Neural progenitor cell (in vitro differentiated cells): Measurements from ENCODE around the gene TRAF3. TPM values are rescaled to one million over a fixed set of nuclear protein-coding genes. Genes with fewer than 3 reads are reported as not detected.

Experiments
- DNase-seq: peaks from one replicate; pipeline ENCODE4 v3.0.0-alpha.2; 2016; ENCODE audit warnings: low spot score
- H2AFZ ChIP-seq: fragments of 200-600 bp; sonication (generic); replicated peaks from 2 replicates; pipeline ENCODE4 v1.6.1; 2016; ENCODE audit warnings: antibody characterized with exemption
- H3F3A ChIP-seq: fragments of 200-600 bp; sonication (generic); 2 replicates; pipeline ENCODE4 v1.6.1; 2016; ENCODE audit warnings: antibody characterized with exemption, low read depth
- H3K27ac ChIP-seq: fragments of 200-600 bp; sonication (generic); 2 replicates; pipeline ENCODE4 v1.5.1; 2016; ENCODE audit warnings: mild to moderate bottlenecking
- H3K27me3 ChIP-seq: fragments of 200-600 bp; sonication (generic); 2 replicates; pipeline ENCODE4 v1.6.1; 2016; ENCODE audit warnings: mild to moderate bottlenecking, moderate library complexity
- H3K36me3 ChIP-seq: fragments of 200-600 bp; sonication (generic); 2 replicates; pipeline ENCODE4 v1.5.1; 2016
- H3K4me1 ChIP-seq: fragments of 200-600 bp; sonication (generic); 2 replicates; pipeline ENCODE4 v1.6.1; 2016; ENCODE audit warnings: mixed run types
- H3K4me2 ChIP-seq: fragments of 200-600 bp; sonication (generic); 2 replicates; pipeline ENCODE4 v1.6.1; 2016
- H3K4me3 ChIP-seq: fragments of 200-600 bp; sonication (generic); 2 replicates; pipeline ENCODE4 v1.5.1; 2016
- H3K79me2 ChIP-seq: fragments of 200-600 bp; sonication (generic); 2 replicates; pipeline ENCODE4 v1.6.1; 2016; ENCODE audit warnings: low read depth
- H3K9ac ChIP-seq: fragments of 200-600 bp; sonication (generic); 2 replicates; pipeline ENCODE4 v1.6.1; 2016
- H3K9me3 ChIP-seq: fragments of 200-600 bp; sonication (generic); 2 replicates; pipeline ENCODE4 v1.5.1; 2016; ENCODE audit warnings: low read depth
- H4K20me1 ChIP-seq: fragments of 200-600 bp; sonication (generic); 2 replicates; pipeline ENCODE4 v1.6.1; 2016; ENCODE audit warnings: low read depth
- H3K27ac Mint-ChIP-seq: 3 replicates; pipeline ENCODE4 v1.8.0; 2021; ENCODE audit warnings: mixed read lengths
- H3K27me3 Mint-ChIP-seq: 2 replicates; pipeline ENCODE4 v1.8.0; 2022; ENCODE audit warnings: low read depth, mild to moderate bottlenecking, inconsistent platforms, moderate library complexity, mixed read lengths; ENCODE audit not compliant: insufficient read depth
- H3K36me3 Mint-ChIP-seq: 3 replicates; pipeline ENCODE4 v1.8.0; 2021; ENCODE audit warnings: mixed read lengths
- H3K4me1 Mint-ChIP-seq: 3 replicates; pipeline ENCODE4 v1.8.0; 2021; ENCODE audit warnings: mixed read lengths
- H3K4me3 Mint-ChIP-seq: 3 replicates; pipeline ENCODE4 v1.8.0; 2021; ENCODE audit warnings: mild to moderate bottlenecking, moderate library complexity, mixed read lengths
- H3K9me3 Mint-ChIP-seq: 3 replicates; pipeline ENCODE4 v1.8.0; 2020; ENCODE audit warnings: mixed read lengths
- CTCF ChIP-seq: fragments of 200-600 bp; sonication (generic); IDR thresholded peaks from 2 replicates; pipeline ENCODE4 v1.5.1; 2017; ENCODE audit warnings: antibody characterized with exemption, mild to moderate bottlenecking
- EZH2 ChIP-seq: fragments of 200-600 bp; sonication (generic); IDR thresholded peaks from 2 replicates; pipeline ENCODE4 v1.6.1; 2017; ENCODE audit warnings: antibody characterized with exemption, mild to moderate bottlenecking, moderate library complexity
- EZH2phosphoT487 ChIP-seq: fragments of 200-600 bp; sonication (generic); IDR thresholded peaks from 2 replicates; pipeline ENCODE4 v1.6.1; 2017; ENCODE audit warnings: antibody characterized with exemption
- total RNA-seq: library from RNA; depleted of rRNA; stranded (reverse); fragments of >200 nt; gene quantifications from 2 replicates; pipeline ENCODE4 v1.2.3, GENCODE V29; 2015; ENCODE audit warnings: low replicate concordance

The TRAF3 gene
- total RNA-seq, 1 donor from 2014 or later, result 18.1 TPM

DNA sequence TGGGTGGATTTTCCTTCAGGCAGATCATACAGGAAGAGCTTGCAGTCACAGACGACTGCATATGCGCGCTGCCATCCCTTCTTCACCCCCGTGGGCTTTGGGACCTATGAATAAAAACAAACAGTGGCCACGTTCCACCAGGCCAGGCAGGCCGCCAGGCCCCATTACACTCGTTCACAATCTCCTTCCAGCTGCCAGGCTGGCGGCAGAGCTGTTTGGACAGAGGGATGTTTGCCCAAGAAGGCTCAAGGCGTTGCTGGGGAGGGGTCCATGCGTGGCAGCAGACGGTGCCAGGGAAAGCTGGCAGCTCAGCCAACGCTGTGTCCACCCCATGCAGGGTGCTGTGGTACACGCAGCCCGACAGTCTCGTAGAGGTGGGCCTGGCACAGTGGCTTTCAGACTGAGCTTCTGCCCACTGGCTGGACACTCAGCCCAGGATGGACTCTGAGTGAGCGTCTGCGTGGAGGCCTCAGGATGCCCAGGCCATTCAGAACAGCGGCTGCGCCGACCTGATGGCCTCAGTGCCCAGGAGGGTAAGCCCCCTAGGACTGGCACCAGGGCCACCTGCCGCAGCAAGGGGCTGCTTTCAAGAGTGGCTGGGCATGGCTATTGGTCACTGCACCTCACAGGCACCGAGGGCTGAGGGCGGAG lies 172.7 kb downstream of the TRAF3 start:
- TF ChIP-seq EZH2, result no peak
- Histone ChIP-seq H3K9ac (no peak overlapping the region), H3K27ac (no peak overlapping the region), H2AFZ (no peak overlapping the region), H3K9me3 (no peaks in the 10 kb centered on the region), H4K20me1 (no peaks in the 10 kb centered on the region), H3K4me3 (no peak overlapping the region), H3K79me2 (no peaks in the 10 kb centered on the region), H3K4me2 (no peak overlapping the region), H3K4me1 (no peaks in the 10 kb centered on the region), H3F3A (no peaks in the 10 kb centered on the region), H3K27me3 (no peaks in the 10 kb centered on the region), H3K36me3 (no peaks in the 10 kb centered on the region)
- Mint-ChIP-seq H3K27me3 (no peaks in the 10 kb centered on the region), H3K27ac (no peak overlapping the region), H3K9me3 (no peaks in the 10 kb centered on the region), H3K4me1 (peaks cover 3% of the 10 kb centered on the region), H3K36me3 (peaks cover 36% of the 10 kb centered on the region), H3K4me3 (no peak overlapping the region)
- DNase-seq, result no peak

GRCh38 chr14:102951034-102951433 lies 173.8 kb downstream of the TRAF3 start:
- no peaks in the 10 kb centered on the region for H3K36me3 ChIP-seq

GRCh38 chr14:102951799-102952198 lies 174.6 kb downstream of the TRAF3 start:
- H2AFZ ChIP-seq, result no peak overlapping the region
- Mint-ChIP-seq H3K4me1 (peaks cover 6% of the 10 kb centered on the region), H3K36me3 (peaks cover 31% of the 10 kb centered on the region), H3K27me3 (peaks cover 2% of the 10 kb centered on the region), H3K4me3 (no peak overlapping the region), H3K27ac (no peak overlapping the region), H3K9me3 (no peaks in the 10 kb centered on the region)
- no peak for DNase-seq
- no peak overlapping the region for H3K4me3 ChIP-seq
- TF ChIP-seq EZH2 (no peak), EZH2phosphoT487 (no peak), CTCF (no peak)
- H3K79me2 ChIP-seq, result no peaks in the 10 kb centered on the region
- peaks cover 17% of the 10 kb centered on the region for H4K20me1 ChIP-seq
- H3K4me1 ChIP-seq, result peaks cover 9% of the 10 kb centered on the region
- no peak overlapping the region for H3K27ac ChIP-seq
- no peak overlapping the region for H3K4me2 ChIP-seq
- no peaks in the 10 kb centered on the region for H3K9me3 ChIP-seq
- no peaks in the 10 kb centered on the region for H3K36me3 ChIP-seq
- H3K9ac ChIP-seq, result no peak overlapping the region
- H3K27me3 ChIP-seq, result no peaks in the 10 kb centered on the region
- H3F3A ChIP-seq, result peaks cover 9% of the 10 kb centered on the region

More at GRCh38 chr14:102951034-102951433, 173.8 kb downstream of the TRAF3 start:
- Mint-ChIP-seq H3K27me3 (peaks cover under 1% of the 10 kb centered on the region), H3K27ac (no peak overlapping the region), H3K9me3 (no peaks in the 10 kb centered on the region), H3K4me3 (no peak overlapping the region), H3K36me3 (peaks cover 31% of the 10 kb centered on the region), H3K4me1 (peaks cover 6% of the 10 kb centered on the region)
- Histone ChIP-seq H3K4me3 (no peak overlapping the region), H3K27me3 (no peaks in the 10 kb centered on the region), H2AFZ (no peak overlapping the region), H3K9ac (no peak overlapping the region), H3K4me1 (peaks cover 3% of the 10 kb centered on the region), H4K20me1 (peaks cover 11% of the 10 kb centered on the region), H3K79me2 (no peaks in the 10 kb centered on the region), H3K27ac (no peak overlapping the region), H3F3A (peaks cover 1% of the 10 kb centered on the region), H3K9me3 (no peaks in the 10 kb centered on the region), H3K4me2 (no peak overlapping the region)
- TF ChIP-seq CTCF (no peak), EZH2phosphoT487 (no peak), EZH2 (no peak)
- no peak for DNase-seq

GRCh38 chr14:102952276-102952675 lies 175.0 kb downstream of the TRAF3 start:
- H3K4me1 Mint-ChIP-seq, result peaks cover 6% of the 10 kb centered on the region
- H3K4me3 Mint-ChIP-seq, result no peak overlapping the region
- H3F3A ChIP-seq, result peaks cover 9% of the 10 kb centered on the region
- no peaks in the 10 kb centered on the region for H3K9me3 ChIP-seq
- peaks cover 9% of the 10 kb centered on the region for H3K4me1 ChIP-seq
- no peak overlapping the region for H2AFZ ChIP-seq
- peaks cover 30% of the 10 kb centered on the region for H3K36me3 Mint-ChIP-seq
- no peak overlapping the region for H3K27ac ChIP-seq
- H3K27me3 Mint-ChIP-seq, result peaks cover 2% of the 10 kb centered on the region
- H3K9me3 Mint-ChIP-seq, result no peaks in the 10 kb centered on the region
- no peaks in the 10 kb centered on the region for H3K27me3 ChIP-seq
- no peak overlapping the region for H3K4me2 ChIP-seq
- no peak for DNase-seq
- H3K9ac ChIP-seq, result no peak overlapping the region
- H3K79me2 ChIP-seq, result no peaks in the 10 kb centered on the region
- peaks cover 17% of the 10 kb centered on the region for H4K20me1 ChIP-seq
- H3K27ac Mint-ChIP-seq, result no peak overlapping the region
- no peak for TF ChIP-seq EZH2
- no peak for TF ChIP-seq EZH2phosphoT487
- TF ChIP-seq CTCF, result no peak
- H3K4me3 ChIP-seq, result no peak overlapping the region
- no peaks in the 10 kb centered on the region for H3K36me3 ChIP-seq
